Measurements from ENCODE around the gene CRYGS. TPM values are rescaled to one million over a fixed set of nuclear protein-coding genes. Genes with fewer than 3 reads are reported as not detected.

Gene CRYGS
- total RNA-seq = 0.88 and 1.0 TPM in 2 replicates

GRCh38 chr3:186544281-186544680 lies at the start of gene CRYGS:
CRYGS (minus strand) TSS chr3:186544380; CDS start chr3:186544326, 54 bp downstream.

GRCh38 chr3:186570096-186570940 lies 26.1 kb upstream of the CRYGS start, which contains the start of gene DNAJB11:
DNAJB11 (plus strand) TSS chr3:186570720; CDS start chr3:186570898, 178 bp downstream.

GRCh38 chr3:186567072-186567921 lies 23.1 kb upstream of the CRYGS start, which contains the start of gene TBCCD1:
TBCCD1 (minus strand) TSS chr3:186567339; CDS start chr3:186564329, 3,010 bp downstream.

Other genes with a start within 250 kb of the CRYGS start
- gene DGKG, start 182.1 kb downstream of the CRYGS start, total RNA-seq = 1.3 TPM in 1 of 2 replicates, not detected in the other
- gene TBCCD1, start 23.0 kb upstream of the CRYGS start, total RNA-seq = 11.0 and 14.0 TPM in 2 replicates
- 48.7 and 72.1 TPM in 2 replicates for gene DNAJB11, start 26.3 kb upstream of the CRYGS start, total RNA-seq
- not detected in 2 replicates for gene AHSG, start 68.7 kb upstream of the CRYGS start, total RNA-seq
- not detected in 2 replicates for gene FETUB, start 96.0 kb upstream of the CRYGS start, total RNA-seq
- not detected in 2 replicates for gene HRG, start 121.6 kb upstream of the CRYGS start, total RNA-seq
- gene KNG1, start 173.0 kb upstream of the CRYGS start, total RNA-seq = not detected in 2 replicates
- 195 and 294 TPM in 2 replicates for gene EIF4A2, start 239.2 kb upstream of the CRYGS start, total RNA-seq